Measurements from ENCODE around the gene TMEM170A. TPM values are rescaled to one million over a fixed set of nuclear protein-coding genes. Genes with fewer than 3 reads are reported as not detected.

TMEM170A gene
- total and polyA plus RNA-seq, 2 of the 13 experiments (the other 11 are each of a cell fraction or from before 2014, with no cell fraction given): 35.7 to 39.7 TPM

DNA sequence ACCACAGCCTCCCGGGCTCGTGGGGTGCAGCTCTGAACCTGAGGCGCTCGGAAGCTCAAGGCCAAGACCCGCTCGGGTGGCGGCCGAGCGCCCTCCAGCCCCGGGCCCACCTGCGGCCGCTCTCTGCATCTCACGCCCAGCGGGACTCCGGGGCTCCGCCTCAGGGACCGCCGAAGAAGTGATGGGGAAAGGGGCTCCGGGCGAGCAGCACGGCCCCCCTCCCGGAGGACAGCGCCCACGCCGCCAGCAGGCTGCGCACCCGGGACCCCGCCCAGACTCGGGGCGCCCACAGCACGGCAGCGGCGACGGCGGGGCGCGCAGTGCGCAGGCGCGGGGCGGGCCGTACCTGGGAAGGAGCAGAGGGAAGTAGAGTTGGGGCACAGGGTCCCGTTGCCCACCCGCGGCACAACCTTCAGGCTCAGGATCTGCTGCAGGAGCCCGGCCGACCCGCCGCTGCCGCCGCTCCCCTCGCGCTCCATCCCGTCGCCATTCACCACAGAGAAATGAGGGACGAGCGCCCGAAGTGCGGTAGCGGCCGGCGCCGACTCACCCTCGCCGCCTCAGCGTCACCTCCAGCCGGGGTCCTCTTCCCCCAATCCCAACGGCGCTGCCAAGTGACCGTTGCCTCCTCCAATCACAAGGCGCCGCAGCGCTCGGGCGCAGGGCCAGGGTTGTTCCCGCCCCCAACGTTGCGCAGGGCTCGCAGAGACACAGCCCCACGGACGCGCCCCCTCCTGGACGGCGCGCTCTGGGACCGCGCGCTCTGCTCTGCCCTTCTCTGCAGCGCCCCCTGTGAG lies at the start of gene TMEM170A (continued):
- TF ChIP-seq, protein P1, sequence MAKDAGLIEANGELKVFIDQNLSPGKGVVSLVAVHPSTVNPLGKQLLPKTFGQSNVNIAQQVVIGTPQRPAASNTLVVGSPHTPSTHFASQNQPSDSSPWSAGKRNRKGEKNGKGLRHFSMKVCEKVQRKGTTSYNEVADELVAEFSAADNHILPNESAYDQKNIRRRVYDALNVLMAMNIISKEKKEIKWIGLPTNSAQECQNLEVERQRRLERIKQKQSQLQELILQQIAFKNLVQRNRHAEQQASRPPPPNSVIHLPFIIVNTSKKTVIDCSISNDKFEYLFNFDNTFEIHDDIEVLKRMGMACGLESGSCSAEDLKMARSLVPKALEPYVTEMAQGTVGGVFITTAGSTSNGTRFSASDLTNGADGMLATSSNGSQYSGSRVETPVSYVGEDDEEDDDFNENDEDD (CRISPR knock-in tag; IDR thresholded peaks at IDR 0.05; ENCODE audit: borderline replicate concordance): peak; percentile 93
- TF ChIP-seq NFKB2 (CRISPR knock-in tag; IDR thresholded peaks at IDR 0.05; ENCODE audit: borderline replicate concordance) (peak; percentile 70; the same call in 1 of the 2 replicates), KDM1A (CRISPR knock-in tag; IDR thresholded peaks at IDR 0.05) (no peak), FOXC1 (CRISPR knock-in tag; IDR thresholded peaks at IDR 0.05; ENCODE audit: borderline replicate concordance) (peak; percentile 75; the same call in 1 of the 2 replicates), ZNF33A (CRISPR knock-in tag; IDR thresholded peaks at IDR 0.05; ENCODE audit: borderline replicate concordance) (no peak), KAT7 (CRISPR knock-in tag; IDR thresholded peaks at IDR 0.05; ENCODE audit: borderline replicate concordance) (peak; percentile 89; the same call in 1 of the 2 replicates), ARID2 (CRISPR knock-in tag; IDR thresholded peaks at IDR 0.05; ENCODE audit: borderline replicate concordance) (peak; percentile 87), ZNF556 (CRISPR knock-in tag; IDR thresholded peaks at IDR 0.05; ENCODE audit: borderline replicate concordance) (peak; percentile 62), ZNF703 (CRISPR knock-in tag; IDR thresholded peaks at IDR 0.05; ENCODE audit: borderline replicate concordance) (peak; percentile 83; the same call in 1 of the 2 replicates), ZNF350 (CRISPR knock-in tag; IDR thresholded peaks at IDR 0.05; ENCODE audit: borderline replicate concordance, low read depth) (peak; percentile 97; the same call in 1 of the 2 replicates), THAP11 (CRISPR knock-in tag; IDR thresholded peaks at IDR 0.05) (peak; percentile 92), POLR2AphosphoS2 (IDR thresholded peaks at IDR 0.05; ENCODE audit: low read depth, low read length) (0 out of 2 replicates have a peak, but pooled peaks have one; percentile 34), ZNF274 (CRISPR knock-in tag; IDR thresholded peaks at IDR 0.05) (peak; percentile 72; the same call in 1 of the 2 replicates), PTBP1 (IDR thresholded peaks at IDR 0.05; ENCODE audit: low read depth, low read length, poor library complexity, severe bottlenecking) (no peak), ZNF460 (CRISPR knock-in tag; IDR thresholded peaks at IDR 0.05; ENCODE audit: borderline replicate concordance) (no peak; the same call in 1 of the 2 replicates), HOXA7 (CRISPR knock-in tag; IDR thresholded peaks at IDR 0.05) (no peak)
- TF ChIP-seq, protein P2, sequence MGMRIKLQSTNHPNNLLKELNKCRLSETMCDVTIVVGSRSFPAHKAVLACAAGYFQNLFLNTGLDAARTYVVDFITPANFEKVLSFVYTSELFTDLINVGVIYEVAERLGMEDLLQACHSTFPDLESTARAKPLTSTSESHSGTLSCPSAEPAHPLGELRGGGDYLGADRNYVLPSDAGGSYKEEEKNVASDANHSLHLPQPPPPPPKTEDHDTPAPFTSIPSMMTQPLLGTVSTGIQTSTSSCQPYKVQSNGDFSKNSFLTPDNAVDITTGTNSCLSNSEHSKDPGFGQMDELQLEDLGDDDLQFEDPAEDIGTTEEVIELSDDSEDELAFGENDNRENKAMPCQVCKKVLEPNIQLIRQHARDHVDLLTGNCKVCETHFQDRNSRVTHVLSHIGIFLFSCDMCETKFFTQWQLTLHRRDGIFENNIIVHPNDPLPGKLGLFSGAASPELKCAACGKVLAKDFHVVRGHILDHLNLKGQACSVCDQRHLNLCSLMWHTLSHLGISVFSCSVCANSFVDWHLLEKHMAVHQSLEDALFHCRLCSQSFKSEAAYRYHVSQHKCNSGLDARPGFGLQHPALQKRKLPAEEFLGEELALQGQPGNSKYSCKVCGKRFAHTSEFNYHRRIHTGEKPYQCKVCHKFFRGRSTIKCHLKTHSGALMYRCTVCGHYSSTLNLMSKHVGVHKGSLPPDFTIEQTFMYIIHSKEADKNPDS (CRISPR knock-in tag; IDR thresholded peaks at IDR 0.05): 0 out of 2 replicates have a peak, but pooled peaks have one; percentile 37
- TF ChIP-seq, protein P3, sequence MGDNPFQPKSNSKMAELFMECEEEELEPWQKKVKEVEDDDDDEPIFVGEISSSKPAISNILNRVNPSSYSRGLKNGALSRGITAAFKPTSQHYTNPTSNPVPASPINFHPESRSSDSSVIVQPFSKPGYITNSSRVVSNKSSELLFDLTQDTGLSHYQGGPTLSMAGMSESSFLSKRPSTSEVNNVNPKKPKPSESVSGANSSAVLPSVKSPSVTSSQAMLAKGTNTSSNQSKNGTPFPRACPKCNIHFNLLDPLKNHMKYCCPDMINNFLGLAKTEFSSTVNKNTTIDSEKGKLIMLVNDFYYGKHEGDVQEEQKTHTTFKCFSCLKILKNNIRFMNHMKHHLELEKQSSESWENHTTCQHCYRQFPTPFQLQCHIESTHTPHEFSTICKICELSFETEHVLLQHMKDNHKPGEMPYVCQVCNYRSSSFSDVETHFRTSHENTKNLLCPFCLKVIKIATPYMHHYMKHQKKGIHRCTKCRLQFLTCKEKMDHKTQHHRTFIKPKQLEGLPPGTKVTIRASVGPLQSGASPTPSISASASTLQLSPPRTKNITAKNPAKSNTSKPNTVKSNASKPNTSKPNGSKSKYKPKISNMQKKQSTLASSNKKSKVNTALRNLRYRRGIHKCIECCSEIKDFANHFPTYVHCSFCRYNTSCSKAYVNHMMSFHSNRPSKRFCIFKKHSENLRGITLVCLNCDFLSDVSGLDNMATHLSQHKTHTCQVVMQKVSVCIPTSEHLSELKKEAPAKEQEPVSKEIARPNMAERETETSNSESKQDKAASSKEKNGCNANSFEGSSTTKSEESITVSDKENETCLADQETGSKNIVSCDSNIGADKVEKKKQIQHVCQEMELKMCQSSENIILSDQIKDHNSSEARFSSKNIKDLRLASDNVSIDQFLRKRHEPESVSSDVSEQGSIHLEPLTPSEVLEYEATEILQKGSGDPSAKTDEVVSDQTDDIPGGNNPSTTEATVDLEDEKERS (CRISPR knock-in tag; IDR thresholded peaks at IDR 0.05): peak; percentile 44; the same call in 1 of the 2 replicates
- TF ChIP-seq, protein P4, sequence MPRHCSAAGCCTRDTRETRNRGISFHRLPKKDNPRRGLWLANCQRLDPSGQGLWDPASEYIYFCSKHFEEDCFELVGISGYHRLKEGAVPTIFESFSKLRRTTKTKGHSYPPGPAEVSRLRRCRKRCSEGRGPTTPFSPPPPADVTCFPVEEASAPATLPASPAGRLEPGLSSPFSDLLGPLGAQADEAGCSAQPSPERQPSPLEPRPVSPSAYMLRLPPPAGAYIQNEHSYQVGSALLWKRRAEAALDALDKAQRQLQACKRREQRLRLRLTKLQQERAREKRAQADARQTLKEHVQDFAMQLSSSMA (CRISPR knock-in tag; IDR thresholded peaks at IDR 0.05): peak; percentile 65; the same call in 1 of the 2 replicates
- TF ChIP-seq, protein P5, sequence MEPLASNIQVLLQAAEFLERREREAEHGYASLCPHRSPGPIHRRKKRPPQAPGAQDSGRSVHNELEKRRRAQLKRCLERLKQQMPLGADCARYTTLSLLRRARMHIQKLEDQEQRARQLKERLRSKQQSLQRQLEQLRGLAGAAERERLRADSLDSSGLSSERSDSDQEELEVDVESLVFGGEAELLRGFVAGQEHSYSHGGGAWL (CRISPR knock-in tag; IDR thresholded peaks at IDR 0.05): peak; percentile 93
